Kidney tubule cell (primary cell): Measurements from ENCODE around the gene RAB6B.

Experiments
- DNase-seq: peaks from one replicate; pipeline ENCODE4 v3.0.0-alpha.2; 2018; ENCODE audit warnings: low spot score

RAB6B gene

GRCh38 chr3:133835961-133836360 is 59.7 kb downstream of the RAB6B start:
- no peak for DNase-seq

DNA sequence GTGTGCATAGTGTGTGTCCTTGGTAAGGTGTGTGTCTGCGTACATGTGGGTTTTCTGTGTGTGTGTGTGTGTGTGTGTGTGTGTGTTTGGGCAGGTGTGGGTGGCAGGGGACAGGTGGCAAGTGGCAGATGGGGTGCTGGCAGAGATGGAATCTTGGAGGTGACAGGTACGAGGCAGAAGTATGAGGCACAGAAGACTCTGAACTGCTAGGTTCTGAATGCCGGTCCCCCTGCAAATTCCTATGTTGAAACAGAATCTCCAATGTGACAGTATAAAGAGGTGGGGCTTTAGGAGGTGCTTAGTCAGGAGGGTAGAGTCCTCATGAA is 60.3 kb downstream of the RAB6B start:
- DNase-seq, result no peak

DNA sequence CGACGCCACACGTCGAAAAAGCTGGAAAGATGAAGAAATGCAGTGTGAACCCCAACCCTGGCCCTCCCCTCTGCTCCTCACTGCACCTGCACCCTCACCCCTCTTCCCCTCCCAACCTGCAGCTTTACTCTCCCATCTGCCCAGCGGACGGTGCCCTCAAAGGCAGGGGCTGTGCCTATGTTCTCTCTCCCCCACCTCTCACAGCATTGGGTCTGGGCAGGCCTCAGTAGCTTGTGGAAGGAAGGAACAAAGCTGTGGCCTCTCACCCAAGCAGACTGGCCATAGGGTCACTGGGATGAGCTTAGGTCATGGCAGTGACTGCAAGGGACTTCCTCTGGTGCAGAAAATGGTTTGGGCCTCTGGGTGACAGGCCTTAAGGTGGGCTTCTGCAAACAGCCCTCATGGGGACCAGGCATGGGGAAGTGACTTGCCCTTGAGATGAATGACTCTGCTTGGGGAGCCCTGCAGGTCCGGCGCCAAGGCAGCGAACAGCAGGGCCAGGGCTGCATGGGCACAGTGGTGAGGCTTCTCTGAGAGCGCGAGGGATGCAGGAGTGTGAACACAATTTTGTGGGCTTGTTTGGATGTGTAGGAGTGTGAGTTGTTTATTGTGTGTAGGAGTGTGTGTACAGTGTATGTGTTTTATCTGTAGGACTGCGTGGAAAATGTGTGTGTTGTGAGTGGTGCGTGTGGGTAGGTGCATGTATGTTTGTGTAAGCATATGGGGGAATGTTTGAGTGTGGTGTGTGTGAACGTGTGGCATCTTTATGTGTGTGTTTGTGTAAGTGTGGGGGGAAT is 60.9 kb downstream of the RAB6B start:
- DNase-seq, result no peak

DNA sequence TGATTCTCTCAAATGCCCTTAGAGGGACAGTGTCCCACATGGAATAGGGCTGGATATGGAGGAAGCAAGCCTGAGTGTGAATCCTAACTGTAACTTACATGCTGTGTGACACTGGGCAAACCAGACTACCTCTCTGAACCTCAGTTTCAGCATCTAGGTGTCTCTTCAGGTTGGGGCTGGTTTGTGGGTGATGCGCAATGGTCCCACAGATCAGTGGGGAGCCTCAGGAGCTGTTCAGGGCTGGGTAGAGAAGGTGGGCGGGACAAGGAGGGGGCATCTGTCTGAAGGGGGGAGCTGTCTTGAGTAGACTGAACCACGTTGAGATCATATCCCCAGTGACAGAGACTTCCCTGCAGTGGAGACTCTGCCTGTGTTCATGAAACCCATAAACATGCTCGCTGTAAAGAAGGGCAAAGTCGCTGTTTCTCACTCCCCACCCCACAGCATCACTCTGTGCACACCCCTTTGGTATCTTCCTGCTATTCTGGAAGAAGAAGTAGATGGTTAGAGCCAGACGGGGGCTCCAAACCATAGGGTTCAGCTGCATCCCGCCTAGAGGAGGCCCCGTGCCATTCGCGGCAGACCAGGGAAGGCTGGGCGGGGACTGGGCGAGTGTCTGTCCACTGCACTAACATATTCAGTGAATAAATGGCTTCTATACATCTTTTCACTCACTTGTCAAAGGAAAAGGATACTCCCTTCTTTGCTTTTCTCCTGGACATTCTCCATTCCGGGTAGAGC is 61.6 kb downstream of the RAB6B start:
- no peak for DNase-seq

- DNase-seq, result no peak
Measured at GRCh38 chr3:133833267-133833666, 62.4 kb downstream of the RAB6B start.

DNA sequence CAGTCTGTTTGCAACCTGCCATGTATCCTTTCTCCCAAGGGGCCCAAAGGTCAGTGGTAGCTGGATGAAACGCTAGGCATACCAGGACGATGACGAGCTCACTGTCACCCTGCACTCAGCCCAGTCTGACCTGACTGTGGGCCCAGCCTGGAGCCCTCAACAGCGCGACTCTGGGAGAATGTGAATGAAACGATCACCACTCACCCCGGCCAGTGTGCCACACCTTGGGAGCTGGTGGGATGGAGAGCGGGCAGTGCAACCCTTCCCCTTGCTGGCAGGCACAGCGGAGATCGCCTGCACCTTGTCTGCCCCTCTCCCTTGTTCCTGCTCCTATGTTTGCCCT is 62.9 kb downstream of the RAB6B start:
- no peak for DNase-seq

DNA sequence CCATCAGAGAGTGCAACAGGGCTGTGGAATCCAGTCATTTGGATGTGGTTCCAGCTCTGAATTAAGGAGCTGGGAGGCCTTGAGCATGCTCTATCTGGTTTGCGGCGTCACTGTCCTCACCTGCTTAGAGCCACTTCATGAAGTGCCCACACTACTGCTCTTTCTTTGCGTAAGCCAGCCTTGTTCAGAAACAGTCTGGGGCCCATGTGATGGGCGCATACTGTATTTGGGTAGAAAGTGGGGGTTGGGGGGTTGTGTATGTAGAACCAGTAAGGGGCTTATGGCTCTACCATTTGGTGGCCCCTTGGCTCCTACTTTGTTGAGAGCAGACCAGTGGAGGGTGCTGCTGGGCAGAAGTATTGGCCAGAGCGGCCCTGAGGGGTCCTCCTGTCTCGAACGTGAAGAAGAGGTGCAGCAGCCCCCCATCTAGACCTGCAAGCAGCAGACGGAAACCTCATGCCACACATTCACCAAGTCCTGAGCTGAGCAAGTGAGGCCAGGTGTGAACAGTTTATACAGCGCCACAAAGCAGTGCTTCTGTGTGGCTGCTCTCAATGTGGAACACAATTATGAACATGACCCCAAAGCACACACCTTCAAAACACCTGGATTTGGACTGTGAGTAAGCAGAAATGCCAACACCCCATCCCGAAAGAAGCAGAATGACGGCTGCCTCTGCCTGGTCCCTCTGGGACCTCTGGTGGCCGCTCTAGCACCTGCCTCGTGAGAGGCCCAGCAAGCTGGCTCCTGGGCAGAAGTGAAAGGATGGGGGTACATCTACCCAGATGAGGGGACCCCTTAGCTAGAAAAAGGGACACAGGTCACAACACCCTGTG is 63.5 kb downstream of the RAB6B start:
- no peak for DNase-seq

DNA sequence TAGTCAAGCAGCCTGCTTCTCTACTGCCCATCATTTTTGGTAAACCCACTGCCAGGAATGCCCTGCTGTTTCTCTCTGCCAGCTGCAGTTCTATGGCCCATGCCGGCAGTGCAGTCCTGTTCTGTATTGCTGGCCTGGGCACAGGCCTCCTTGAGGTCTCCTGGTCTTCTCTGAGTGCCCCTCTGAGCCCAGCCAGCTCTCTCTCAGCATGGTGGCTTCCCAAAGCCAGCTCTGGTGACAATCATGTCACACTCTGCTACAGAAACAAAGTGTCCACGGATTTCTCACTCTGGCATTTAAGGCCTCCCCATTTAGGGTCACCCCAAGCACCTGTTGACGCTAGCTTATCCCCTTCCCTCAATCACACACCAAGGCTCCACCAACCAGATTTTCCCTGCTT is 65.6 kb downstream of the RAB6B start:
- DNase-seq, result no peak

- no peak for DNase-seq
Measured at GRCh38 chr3:133829310-133829707, 66.4 kb downstream of the RAB6B start.

DNA sequence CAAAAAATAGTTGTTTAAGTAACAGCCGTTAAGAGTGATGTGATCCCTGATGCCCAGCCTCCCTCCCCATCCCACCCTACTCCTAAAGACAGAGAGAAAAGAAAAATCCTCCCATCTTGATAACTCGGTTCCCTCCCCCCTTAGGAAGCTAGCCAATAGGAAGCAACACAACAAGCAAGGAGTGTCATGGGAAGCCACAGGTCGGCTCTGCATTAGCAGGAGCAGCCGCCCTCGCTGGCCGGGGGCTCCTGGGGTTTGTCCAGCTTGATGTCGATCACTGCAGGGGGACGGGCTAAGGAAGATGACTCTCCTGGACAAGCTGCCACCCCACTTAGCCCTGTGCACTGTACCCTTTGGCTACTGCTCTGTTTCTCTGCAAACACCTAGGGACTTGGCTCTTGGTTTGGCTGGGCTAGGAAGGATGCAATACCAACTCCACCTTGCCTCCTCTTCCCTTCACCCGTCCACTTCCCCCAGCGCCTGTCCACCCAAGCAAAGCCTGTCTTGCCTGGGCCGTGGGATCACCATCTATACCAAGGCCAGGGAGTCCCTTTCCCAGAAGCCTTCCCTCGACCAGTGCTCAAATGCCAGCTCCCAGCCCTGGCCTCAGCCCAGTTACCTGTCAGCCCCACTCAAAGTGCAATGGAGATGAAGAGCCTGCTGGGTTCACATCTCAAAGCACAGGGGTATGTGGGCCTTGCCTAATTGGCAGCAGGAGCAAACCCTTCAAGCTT is 66.9 kb downstream of the RAB6B start:
- no peak for DNase-seq

- no peak for DNase-seq
Measured at GRCh38 chr3:133827684-133828083, 68.0 kb downstream of the RAB6B start.

GRCh38 chr3:133827136-133827535 is 68.5 kb downstream of the RAB6B start:
- DNase-seq, result no peak

DNA sequence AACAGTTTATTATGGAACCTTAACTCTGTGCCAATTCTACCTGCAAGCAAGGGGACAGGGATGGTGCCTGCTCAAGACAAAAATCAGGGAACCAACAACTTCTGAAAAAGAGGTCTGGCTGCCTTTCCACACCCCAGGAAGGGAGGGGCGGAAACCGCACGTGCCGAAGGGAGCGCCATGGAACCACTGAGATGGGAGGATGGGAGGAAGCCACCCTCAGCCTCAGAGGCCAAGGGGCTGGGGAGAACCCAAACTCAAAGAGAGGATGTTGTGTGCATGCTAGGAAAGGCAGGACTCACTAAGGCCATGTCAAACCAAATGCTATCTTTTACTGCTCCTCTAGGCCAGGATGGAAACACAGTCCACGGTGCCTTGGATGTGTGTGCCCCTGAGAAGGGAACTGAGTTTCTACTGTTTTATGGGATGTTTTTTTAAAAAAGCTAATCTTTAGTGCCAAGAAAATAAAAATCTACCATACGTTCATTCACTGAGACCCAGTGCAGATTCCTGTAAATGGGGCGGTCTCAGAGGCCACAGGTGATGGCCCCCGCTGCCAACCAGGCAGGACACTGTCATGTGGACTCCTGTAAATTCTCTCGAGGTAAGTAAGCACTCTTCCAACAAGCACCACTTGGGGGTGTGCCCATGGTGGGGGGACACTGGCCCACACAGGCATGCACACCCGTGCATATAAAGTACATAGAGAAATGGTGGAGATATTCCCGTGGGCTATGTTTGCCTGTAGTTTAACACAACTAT is 69.5 kb downstream of the RAB6B start:
- no peak for DNase-seq

DNA sequence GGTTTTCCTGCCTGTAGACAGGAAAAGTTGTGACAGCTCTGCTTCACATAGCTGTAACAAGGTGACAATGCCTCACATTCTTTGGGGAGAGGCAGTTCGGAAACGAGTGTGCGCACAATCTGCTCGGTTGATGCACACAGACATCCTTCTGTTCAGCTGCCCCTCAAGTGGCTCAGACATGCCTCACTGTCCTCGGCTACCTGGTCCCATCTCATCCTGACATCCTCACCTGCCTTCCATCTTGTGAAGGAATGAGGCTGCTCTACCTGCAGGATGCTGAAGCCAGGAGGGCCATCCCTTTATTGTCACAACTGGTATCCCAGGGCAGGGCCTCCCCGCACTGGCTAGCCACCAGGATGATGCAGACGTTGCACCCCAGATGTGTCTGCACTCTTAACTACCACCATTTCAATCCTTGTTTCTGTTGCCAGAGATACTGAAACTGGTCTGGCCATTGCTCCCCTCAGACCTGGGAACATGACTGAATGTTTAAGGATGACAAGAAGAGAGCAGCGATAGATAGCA is 70.7 kb downstream of the RAB6B start:
- DNase-seq, result no peak

DNA sequence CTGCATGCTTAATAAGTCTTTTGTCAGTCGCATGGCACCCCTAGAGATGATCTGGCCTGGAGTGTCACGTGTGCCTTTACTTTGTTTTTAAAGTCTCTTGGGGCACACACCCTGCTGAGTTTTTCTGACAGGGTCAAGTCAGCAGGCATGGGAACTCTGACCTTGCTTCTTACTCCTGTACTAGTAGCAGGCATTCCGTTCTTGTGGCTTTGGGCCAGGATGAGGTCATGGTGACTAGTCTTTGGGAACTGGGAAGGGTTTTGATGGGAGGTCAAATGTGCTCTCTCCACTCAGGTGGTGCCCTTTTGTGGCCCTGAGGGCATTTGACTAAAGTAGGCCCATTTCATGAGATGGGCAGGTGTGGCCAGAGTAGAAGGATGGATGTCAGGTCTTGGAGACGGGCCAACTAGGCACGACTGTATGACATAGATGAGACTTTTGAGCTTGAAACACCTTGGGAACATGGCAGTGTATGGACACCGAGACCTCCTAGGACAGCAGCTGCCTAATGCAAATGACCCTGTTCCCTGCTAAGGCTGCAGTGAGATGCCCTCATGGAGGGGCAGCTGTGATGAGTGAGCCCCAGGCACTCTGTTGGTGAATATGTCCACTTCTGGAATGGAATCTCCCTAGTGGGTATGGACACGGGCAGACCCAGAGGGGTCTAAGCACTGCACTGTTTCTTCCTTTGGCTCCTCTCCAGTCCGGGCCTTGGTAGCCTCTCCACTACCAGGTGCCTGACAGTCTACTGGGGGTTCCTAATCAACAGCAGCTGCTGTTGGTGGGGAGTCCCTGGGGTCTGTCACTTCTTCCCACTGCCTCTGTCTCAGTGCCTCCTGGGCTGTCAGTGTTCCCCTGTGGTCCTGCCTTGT is 73.7 kb downstream of the RAB6B start:
- peak; percentile 94 for DNase-seq

- DNase-seq, result peak; percentile 45
Measured at GRCh38 chr3:133820889-133821675, 74.6 kb downstream of the RAB6B start.

DNA sequence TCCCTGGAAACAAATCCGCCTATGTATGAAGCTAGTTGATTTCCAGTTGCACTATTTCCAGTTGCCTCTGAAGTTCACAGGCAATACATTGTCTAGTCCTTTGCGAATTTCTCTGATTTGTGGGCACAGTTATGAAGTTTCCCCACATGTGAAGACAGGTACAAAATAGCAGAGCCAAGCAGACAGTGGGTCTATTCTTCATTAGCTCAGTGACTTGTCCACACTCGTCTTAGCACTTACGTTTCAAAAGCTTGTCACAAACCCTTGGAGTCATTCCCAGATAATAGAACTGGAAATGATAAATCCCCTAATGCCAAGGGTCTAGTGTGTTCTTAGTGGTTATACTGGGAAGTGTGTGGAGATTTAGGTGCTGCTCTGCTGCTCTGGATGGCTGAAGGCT is 75.6 kb downstream of the RAB6B start:
- no peak for DNase-seq

GRCh38 chr3:133815386-133815785 is 80.3 kb downstream of the RAB6B start:
- DNase-seq, result no peak

- DNase-seq, result no peak
Measured at GRCh38 chr3:133812872-133813271, 82.8 kb downstream of the RAB6B start.
